Measurements from ENCODE around the gene ZNF22.

Gene ZNF22

GRCh38 chr10:44994752-44995530 is 5.8 kb upstream of the ZNF22 start:
- DNase-seq (ENCODE audit: low read depth) = no peak
- H3K4me3 ChIP-seq (ENCODE audit: low read depth, low read length) = no peak overlapping the region
- in situ Hi-C loops (cut with HindIII; ENCODE audit: low sequenced_read_pairs) = no loop called here
- TF ChIP-seq CTCF (IDR thresholded peaks at IDR 0.05; ENCODE audit: low read depth, low read length, missing control alignments) = no peak

- TF ChIP-seq CTCF (IDR thresholded peaks at IDR 0.05; ENCODE audit: low read depth, low read length, missing control alignments) = no peak
- in situ Hi-C loops (cut with HindIII; ENCODE audit: low sequenced_read_pairs) = no loop called here
- DNase-seq (ENCODE audit: low read depth) = no peak
- no peak overlapping the region for H3K4me3 ChIP-seq (ENCODE audit: low read depth, low read length)
These were observed 5.2 kb upstream of the ZNF22 start for GRCh38 chr10:44995581-44995913.

- no peak for TF ChIP-seq CTCF (IDR thresholded peaks at IDR 0.05; ENCODE audit: low read depth, low read length, missing control alignments)
- DNase-seq (ENCODE audit: low read depth) = no peak
- in situ Hi-C loops (cut with HindIII; ENCODE audit: low sequenced_read_pairs) = no loop called here
- H3K4me3 ChIP-seq (ENCODE audit: low read depth, low read length) = no peak overlapping the region
These were observed 4.6 kb upstream of the ZNF22 start for GRCh38 chr10:44995914-44996669.

- TF ChIP-seq CTCF (IDR thresholded peaks at IDR 0.05; ENCODE audit: low read depth, low read length, missing control alignments) = no peak
- no peak for DNase-seq (ENCODE audit: low read depth)
- in situ Hi-C loops (cut with HindIII; ENCODE audit: low sequenced_read_pairs) = no loop called here
- no peak overlapping the region for H3K4me3 ChIP-seq (ENCODE audit: low read depth, low read length)
These were observed 3.5 kb upstream of the ZNF22 start for GRCh38 chr10:44997105-44997748.

- in situ Hi-C loops (cut with HindIII; ENCODE audit: low sequenced_read_pairs) = no loop called here
- no peak for DNase-seq (ENCODE audit: low read depth)
- H3K4me3 ChIP-seq (ENCODE audit: low read depth, low read length) = no peak overlapping the region
- no peak for TF ChIP-seq CTCF (IDR thresholded peaks at IDR 0.05; ENCODE audit: low read depth, low read length, missing control alignments)
These were observed 2.5 kb upstream of the ZNF22 start for GRCh38 chr10:44998146-44998631.

GRCh38 chr10:45000138-45000751 is 478 bp upstream of the ZNF22 start:
- peak overlapping the region; percentile 53 for H3K4me3 ChIP-seq (ENCODE audit: low read depth, low read length)
- in situ Hi-C loops (cut with HindIII; ENCODE audit: low sequenced_read_pairs) = loop anchor here (5.0 kb wide), 1 partner anchor 38 kb away; no protein-coding TSS in a partner anchor
- no peak for TF ChIP-seq CTCF (IDR thresholded peaks at IDR 0.05; ENCODE audit: low read depth, low read length, missing control alignments)
- DNase-seq (ENCODE audit: low read depth) = no peak
